HG03342 (cell line): ENCODE results near the gene OR2A5.
"Not testable (repeated sequence)": the region's sequence is repeated elsewhere in the genome, so short reads cannot be mapped to it uniquely, and the experiment has no call there.

ENCODE experiments used
- ATAC-seq: cut with Tn5 transposase; IDR thresholded peaks from one replicate; pipeline ENCODE4 v1.9.1; 2021; ENCODE audit warnings: mild to moderate bottlenecking, moderate library complexity; ENCODE audit not compliant: unreplicated experiment

The OR2A5 gene

GRCh38 chr7:144032985-144033709 lies 15.6 kb upstream of the OR2A5 start:
- ATAC-seq = no peak

- ATAC-seq = no peak
These were observed 13.4 kb upstream of the OR2A5 start for GRCh38 chr7:144035385-144035784.

DNA sequence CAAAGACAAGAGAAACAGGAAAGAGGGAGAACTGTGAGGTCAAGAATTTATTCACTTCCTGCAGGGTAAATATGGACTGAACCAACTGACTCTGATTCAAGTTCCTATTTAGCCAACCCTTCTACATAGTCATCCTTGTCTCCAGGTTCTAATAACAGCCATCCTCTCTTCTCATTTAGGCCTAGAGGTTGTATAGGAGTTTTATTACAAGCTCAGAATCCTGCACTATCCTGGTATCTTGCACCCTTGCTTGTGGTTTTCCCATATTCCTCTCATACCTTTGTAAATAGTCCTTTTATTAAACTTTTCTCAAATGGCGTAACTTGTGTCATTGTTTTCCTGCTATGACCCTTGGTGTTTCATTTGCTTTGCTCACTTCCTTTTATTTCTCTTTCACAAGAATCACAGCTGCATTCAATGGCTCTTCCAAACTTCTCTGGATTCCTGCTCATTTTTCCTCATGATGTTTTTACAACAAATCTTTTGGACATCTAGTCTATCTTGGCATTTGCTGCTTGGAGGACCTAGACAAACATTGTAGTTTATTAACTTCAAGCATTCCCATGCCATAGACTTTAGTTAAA lies 12.4 kb upstream of the OR2A5 start:
- no peak for ATAC-seq

- no peak for ATAC-seq
These were observed 11.2 kb upstream of the OR2A5 start for GRCh38 chr7:144037414-144038035.

- no peak for ATAC-seq
These were observed 9.9 kb upstream of the OR2A5 start for GRCh38 chr7:144038887-144039286.

DNA sequence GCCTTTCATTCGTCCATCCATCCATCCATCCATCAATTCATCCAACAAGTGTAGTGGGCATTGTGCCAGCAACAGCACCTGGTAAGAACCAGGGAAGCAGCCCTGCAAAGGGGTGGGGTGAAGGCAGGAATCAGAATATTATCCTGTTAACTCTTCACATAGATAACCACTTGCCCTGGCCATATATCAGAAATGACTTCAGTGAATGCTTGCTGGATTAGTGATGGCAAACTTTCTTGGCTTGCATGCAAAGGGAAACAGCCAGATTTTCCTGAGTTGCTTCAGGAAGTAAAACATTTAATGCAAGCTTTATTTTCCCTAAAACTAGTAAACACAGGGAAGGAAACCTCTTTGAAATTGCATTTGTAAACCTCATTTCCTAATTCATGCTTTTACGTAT lies 743 bp downstream of the OR2A5 start:
- ATAC-seq = no peak

GRCh38 chr7:144050093-144050492 lies 1.3 kb downstream of the OR2A5 start:
- no peak for ATAC-seq

DNA sequence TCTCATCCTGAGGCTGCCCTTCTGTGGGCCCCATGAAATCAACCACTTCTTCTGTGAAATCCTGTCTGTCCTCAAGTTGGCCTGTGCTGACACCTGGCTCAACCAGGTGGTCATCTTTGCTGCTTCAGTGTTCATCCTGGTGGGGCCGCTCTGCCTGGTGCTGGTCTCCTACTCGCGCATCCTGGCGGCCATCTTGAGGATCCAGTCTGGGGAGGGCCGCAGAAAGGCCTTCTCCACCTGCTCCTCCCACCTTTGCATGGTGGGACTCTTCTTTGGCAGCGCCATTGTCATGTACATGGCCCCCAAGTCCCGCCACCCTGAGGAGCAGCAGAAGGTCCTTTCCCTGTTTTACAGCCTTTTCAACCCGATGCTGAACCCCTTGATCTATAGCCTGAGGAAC lies 2.1 kb downstream of the OR2A5 start:
- not testable (repeated sequence) for ATAC-seq

DNA sequence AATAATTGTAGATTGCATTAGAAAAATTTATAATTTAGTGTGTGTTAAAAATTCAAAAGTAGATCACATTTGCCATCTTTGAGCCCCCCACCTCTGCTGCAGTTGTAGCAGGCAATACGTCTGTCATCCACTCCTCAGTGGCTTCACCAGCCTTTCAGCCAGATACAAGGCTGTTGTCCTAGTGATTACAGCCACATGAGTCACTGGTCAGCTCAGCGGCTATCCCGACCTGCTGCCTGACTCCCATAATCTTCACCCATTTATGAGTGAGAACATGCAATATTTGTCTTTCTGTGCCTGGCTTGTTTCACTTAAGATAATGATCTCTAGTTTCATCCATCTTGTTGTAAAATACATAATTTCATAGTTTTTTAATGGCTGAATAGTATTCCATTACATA lies 9.2 kb downstream of the OR2A5 start:
- no peak for ATAC-seq

GRCh38 chr7:144063710-144064109 lies 15.0 kb downstream of the OR2A5 start:
- ATAC-seq = no peak

- ATAC-seq = no peak
These were observed 20.8 kb downstream of the OR2A5 start, which contains the start of gene OR2A25 for GRCh38 chr7:144069511-144069910. TSS of gene OR2A25 (plus strand) at chr7:144069811. CDS start at chr7:144074220, 4,409 bp downstream.

DNA sequence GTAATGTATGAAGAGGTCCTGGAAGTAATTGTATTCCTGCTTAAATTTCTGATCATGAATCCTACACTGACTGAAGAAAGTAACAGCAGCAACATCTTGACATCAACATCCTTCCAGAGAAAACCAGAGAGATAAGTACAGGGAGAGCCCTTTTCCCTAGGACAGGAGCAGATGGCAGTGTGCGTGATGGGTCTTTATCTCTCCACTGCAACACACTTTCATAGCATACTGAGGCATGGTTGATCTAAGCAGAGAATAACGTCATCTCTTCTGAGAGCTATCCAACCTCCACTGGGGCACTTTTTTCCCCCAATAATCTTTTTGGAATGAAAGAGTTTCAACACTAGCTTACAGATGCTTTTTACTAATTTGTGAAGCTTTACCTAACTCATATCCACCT lies 21.2 kb downstream of the OR2A5 start:
- ATAC-seq = no peak

DNA sequence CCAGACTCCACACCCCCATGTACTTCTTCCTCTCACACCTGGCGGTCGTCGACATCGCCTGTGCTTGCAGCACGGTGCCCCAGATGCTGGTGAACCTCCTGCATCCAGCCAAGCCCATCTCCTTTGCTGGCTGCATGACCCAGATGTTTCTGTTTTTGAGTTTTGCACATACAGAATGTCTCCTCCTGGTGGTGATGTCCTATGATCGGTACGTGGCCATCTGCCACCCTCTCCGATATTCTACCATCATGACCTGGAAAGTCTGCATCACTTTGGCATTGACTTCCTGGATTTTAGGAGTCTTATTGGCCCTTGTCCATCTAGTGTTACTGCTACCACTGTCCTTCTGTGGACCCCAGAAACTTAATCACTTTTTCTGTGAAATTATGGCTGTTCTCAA lies 25.6 kb downstream of the OR2A5 start:
- no peak for ATAC-seq

GRCh38 chr7:144085978-144086377 lies 37.2 kb downstream of the OR2A5 start, which contains the start of gene OR2A12:
TSS of gene OR2A12 (plus strand) at chr7:144086278. CDS start at chr7:144095108, 8,830 bp downstream.
- no peak for ATAC-seq

DNA sequence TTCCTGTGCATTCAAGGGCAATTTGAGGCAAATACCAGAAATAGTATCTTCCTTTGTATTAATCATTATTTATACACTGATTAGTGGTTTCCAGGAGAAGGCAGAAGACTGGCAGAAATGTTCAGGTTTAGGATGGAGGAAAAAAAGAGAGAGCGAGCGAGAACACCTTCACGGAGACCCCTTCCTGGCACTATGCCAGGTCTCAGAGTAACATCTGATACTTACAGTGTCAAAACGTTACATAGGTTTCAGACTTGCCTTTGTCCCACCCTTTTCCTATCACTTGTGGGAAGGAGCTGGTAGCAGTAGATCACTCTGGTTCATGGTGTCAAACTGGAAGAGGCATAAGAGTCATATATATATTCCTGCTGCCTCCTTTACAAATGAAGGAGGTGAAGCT lies 38.0 kb downstream of the OR2A5 start:
- no peak for ATAC-seq

DNA sequence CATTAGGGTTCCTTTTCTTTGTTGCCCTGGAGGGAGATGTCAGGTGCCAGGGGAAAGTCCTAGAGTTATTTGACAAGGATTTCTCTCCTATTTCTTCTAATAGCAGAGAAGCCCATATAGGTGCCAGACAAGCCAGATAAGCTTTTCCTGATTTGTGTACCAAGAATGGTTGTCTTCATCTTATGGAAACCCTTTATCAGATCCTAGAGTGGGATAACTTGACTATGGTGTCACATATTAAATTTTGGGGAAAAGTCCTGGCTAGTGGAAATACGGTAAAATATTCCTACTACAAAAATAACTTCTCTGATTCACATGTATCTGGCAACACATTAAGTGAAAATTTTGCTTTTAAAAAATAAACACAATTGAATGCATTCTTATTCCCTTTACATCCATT lies 38.5 kb downstream of the OR2A5 start:
- ATAC-seq = no peak

DNA sequence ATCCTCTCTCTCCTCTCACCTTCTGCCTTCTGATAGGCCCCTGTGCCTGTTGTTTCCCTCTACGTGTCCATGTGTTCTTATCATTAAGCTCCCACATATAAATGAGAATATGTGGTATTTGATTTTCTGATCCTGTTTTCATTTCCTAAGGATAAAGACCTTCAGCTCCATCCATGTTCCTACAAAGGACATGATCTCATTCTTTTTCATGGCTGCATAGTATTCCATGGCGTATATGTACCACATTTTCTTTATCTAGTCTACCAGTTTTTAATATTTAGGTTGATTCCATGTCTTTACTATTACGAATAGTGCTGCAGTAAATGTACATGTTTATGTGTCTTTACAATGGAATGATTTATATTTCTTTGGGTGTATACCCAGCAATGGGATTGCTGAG lies 41.9 kb downstream of the OR2A5 start:
- ATAC-seq = no peak

- no peak for ATAC-seq
These were observed 50.0 kb downstream of the OR2A5 start for GRCh38 chr7:144098776-144099175.

DNA sequence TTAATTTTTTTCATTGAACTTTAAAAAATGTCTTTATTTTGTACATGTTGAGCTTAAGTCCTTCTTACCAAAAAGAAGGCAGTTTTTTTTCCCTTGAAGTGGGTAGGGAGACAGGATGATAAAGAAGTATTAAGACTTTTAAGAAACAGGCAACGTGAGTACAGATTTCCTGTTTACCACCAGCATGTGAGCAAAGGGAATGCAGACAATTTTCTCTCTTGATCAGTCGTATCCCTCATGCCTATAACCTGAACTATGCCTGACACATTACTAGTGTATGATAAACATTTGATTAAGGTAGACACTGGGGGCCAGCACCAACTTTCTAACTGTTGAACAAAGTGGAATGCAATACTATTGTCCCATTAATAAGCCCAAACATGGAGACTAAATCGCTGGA lies 51.9 kb downstream of the OR2A5 start:
- ATAC-seq = no peak

DNA sequence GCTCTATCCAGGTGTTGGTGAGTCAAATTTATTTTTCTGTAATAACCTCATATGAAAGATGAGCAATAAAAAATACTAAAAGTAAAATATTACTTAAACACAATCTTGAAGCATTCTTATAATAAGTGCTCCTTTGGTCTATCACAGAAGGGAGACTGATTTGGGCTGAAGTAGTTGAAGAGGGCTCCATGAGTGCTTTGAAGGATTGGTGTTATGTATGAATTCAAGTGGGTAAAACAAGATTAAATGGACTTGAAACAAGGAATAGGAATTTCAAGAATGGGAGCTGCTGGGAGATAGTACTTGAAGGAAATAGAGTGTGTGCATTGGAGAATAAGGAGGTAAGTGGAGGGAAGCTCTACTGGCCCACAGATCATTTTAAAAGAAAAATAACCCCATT lies 53.3 kb downstream of the OR2A5 start:
- no peak for ATAC-seq

DNA sequence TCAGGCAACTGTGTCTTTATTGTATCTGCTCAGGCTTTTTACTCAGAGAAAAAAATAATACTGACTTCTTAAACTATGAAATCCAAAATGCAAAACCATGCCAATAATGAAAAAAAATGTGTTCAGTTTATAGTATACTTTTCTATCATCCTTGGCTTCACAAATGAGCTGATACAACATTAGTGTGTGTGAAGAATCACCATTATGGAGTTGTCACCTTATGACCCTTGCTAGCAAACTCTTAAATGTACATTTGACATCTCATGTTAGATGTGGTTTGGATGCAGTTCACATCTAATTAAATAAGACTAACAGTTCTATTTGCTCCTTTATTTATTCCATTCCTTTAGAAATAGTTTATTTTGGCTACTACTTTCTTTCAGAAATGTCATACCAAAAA lies 56.5 kb downstream of the OR2A5 start:
- no peak for ATAC-seq
